HG03521 (cell line): ENCODE measurements around the gene CTTNBP2.

Experiments
- ATAC-seq: cut with Tn5 transposase; IDR thresholded peaks from one replicate; pipeline ENCODE4 v1.9.1; 2021; ENCODE audit warnings: mild to moderate bottlenecking, moderate library complexity; ENCODE audit not compliant: unreplicated experiment

The CTTNBP2 gene

DNA sequence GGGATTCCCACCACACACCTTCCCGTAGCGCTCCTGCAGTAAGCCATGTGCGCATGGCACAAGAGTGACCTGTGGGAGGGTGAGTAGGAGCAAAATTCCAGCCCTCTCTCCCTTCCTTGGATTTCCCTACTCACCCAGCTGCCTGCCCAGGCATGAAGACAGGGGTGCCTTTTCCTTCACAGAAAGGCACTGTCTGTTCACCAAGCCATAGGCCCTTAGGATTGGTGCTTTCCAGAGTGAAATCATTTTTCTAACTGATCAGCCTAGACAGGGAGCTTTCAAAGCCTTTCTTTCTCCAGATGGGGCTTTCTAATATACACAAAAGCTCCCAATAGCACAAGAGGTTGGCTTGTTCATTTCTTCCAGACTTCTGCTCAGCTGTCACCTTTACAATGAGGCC, 79.7 kb downstream of the CTTNBP2 start:
- ATAC-seq: no peak

DNA sequence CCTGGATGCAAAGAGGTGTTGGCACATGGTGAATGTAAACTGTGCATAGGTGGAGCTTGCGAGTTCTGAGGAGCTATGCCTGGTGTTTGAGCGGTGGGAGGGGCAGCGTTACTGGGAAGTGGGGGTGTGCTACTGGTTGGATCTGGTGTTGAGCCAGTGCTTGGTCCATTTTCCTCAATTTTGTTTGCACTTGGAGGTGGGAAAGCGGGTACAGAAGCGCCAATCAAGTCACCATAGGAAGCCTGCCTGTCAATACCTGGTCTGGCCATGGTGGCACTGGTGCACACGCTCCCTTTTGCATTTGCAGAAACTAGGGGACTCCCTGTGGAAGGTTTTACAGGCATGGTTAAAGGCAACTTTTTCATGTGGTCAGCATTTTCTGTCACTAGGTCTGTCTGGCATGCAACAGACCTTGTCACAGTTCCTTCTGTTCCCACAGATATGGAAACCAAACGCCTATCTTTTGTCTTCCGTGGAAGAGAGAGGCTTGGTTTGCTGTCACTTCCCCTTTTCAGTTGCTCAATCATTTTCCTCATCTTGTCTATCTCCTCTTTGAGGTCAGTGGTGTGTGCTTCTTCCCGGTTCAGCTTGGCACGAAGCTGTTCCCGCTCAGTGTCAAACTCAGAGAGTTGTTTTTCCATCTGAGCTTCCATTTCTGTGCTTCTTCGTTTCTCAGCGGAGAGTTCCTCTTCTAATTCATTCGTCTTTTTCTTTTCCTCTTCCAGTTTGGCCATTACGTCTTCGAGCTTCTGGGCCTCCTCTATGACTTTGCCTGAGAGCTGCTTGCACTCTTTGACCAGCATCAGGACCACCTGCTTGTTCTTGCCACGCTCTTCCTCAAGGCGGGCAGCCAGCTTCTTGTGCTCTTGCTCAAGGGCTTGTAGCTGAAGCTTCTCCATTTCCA, 81.1 kb downstream of the CTTNBP2 start:
- peak; percentile 56 for ATAC-seq

DNA sequence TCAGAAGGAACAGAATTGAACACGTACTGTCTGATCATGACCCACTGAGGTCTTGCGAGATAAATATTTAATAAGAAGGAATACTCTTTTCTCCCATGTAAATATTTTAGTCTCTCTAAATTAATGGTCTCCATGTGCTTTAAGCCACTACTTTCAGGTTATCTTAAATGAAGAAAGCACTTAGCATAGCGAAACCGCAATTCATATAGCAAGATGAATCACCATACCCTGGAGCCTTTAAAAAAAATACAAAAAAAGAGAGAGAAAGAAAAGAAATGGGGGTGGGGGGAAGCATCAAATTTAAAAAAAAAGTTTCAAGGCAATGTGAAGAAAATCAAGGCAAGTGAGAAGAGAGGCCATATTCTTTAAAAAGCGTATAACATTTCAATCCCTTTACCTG, 82.5 kb downstream of the CTTNBP2 start:
- ATAC-seq: no peak

DNA sequence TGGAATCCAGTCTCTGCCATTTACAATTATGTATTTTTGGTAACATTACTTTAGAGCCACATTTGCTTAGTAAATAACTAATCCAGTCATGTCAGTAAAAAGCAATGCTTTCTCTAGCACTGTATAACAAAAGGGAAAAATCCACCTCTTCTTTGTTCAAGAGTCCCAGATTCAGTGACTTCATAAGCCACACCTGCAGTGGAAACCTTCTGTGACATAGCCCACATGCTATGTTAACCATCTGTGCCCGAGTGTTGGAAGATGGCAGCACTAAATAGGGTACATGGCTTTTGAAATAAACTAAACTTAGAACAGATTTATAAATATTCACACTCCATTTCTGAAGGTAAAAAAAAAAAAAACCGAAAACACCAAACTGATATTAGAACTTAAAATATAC, 83.0 kb downstream of the CTTNBP2 start:
- no peak for ATAC-seq

DNA sequence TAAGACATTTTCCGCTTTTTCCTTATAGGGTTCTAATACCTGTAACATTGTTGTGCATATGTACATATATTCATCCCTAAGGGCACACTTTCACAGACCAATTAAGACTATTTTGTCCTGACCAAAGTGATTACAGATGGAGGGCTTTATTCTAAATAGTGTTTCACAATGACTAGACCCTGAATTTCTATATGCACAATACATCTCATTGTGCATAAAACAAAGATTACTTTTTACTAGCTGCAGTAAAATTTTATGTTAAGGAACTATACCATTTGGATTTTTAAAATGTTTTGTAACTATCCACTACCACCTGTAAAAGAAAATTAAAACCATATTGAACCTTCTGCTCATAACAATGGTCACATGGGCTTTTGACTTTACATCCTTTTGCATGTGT, 87.8 kb downstream of the CTTNBP2 start:
- no peak for ATAC-seq

DNA sequence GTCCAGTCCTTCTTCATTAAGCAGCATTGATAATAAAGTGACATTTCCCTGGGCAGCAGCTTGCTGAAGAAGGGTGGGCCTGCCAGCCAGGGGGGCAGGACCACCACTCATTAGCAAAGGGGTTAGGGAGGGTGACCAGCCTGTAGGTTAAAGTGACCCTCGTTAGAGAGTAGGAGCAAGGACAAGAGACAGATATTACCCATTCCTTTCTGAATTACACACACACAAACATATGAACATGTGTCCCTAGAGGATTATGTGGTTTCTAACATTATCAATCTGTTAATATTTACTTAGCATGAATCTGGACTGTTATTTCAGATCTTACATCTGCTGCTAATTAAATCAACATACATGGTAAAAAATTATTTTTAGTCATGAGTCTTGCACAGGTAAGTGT, 88.9 kb downstream of the CTTNBP2 start:
- ATAC-seq: no peak

DNA sequence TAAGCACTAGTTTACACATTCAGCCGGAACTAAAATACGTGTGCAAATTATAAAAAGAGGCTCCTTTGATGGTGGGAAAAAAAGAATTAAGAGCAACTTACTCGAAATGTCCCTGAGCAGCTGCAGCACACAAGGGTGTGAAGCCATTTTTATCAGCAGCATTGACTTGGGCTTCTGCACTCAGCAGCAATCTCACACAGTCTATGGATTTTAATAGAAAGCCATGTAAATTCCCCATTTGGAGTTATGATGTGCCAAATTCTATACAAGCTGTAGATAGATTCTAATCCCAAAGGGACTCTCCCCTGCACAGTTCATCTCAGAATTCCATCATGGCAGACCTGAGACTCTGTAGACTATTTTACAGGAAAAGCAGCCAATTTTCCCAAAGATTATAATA, 90.5 kb downstream of the CTTNBP2 start:
- no peak for ATAC-seq

DNA sequence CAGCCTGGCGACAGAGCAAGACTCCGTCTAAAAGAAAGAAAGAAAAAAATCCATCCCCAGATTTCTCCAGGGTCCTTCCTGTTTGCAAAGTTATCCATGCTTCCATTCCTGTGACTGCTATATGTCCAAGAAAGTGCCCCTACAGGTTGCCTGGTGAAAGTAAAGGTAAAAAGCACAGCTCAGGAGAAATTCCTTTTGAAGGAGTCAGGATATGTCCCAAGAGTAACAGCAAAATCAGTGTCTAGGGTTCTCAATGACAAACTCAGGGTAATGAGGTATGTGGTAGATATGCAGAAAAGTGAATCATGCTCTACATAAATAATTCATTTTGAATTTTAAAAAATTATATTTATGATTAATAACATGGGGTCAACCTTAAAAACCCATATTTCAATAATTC, 91.5 kb downstream of the CTTNBP2 start:
- no peak for ATAC-seq

DNA sequence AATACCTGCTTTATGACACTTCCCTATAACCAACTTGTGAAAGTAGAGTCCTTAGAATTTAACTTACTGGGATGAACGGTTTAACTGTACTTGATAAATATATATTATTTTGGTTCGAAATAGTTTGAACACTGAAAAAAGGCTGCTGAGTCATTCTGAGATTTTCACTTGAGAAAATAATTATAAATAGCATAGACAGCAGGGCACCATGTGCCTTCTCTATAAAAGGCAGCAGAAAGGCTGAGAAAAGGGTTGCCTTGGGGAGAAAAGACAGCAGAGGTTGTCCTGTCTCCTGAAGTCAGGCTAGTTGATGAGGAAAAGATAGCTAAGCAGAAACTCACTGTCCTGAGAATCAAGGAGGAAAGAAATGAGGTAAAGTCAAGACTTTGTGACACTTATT, 92.4 kb downstream of the CTTNBP2 start:
- peak; percentile 88 for ATAC-seq

DNA sequence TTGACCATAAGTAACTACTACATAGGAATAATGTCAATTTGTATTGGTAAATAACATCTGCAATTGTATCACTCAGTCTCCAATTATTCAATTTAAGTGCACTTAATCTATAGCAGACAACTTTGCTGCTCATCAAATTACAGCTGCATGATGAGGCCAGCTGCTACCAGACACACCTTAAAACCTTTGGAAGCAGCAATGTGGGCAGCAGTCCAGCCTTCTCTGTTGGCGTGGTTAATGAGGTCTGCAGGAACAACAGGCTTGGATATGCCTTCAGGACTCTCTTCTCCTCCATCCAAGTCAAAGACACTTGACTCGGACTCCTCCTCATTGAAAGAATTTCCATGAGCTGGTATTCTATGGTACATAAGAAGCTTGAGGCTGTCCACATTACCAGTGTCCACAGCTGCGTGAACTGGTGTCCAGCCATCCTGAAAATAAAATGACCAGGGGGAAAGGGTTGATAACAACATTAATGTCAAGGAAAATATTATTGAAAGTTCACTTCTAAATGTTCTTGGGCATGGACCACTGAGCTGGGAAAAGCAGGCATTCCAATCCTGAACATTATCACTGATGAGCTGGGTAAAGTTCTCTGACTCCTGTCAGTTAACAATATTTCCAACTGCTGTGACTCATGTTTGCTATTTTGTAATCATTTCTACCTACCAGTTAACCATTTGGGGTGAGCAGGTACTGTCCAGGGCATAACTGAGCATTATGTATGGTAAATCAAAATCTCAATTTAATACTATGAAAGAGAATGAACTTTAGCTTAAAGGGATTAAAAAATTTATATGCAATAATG, 95.7 kb downstream of the CTTNBP2 start:
- no peak for ATAC-seq

DNA sequence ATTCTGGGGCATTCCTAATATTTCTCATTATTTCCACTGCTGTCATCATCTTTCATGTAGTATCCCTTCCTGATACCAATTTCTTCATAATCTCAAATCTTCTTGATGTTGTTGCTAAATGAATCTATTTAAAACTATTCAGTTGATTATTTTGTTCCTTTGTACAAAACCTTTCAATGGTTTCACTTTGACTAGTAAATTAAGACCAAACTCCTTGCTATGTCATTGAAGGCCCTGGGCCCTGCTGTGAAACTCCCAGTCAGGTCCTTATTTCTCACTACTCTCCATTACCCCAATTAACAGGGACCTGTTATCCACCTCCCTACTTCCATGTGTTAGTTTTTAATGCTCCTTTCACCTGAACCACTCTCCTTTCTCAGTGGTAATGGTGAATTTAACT, 97.0 kb downstream of the CTTNBP2 start:
- no peak for ATAC-seq

DNA sequence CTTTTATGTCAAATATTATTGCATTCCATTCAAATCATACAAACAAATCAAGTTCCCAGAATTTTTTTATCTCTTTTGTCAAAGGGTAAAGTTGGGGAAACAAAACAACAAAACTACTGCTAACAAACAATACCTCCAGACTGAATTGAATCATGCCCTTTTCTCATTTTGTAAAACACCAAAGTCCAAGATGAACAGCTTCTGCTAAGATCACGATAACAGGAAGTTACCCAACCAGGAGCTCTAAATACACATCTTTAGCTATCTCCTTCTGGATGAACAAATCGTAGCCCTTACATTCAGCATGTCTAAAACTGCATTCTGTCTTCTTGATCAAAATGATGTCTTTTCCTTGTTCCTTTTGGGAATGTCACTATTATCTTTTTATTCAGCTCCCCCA, 97.4 kb downstream of the CTTNBP2 start:
- no peak for ATAC-seq

DNA sequence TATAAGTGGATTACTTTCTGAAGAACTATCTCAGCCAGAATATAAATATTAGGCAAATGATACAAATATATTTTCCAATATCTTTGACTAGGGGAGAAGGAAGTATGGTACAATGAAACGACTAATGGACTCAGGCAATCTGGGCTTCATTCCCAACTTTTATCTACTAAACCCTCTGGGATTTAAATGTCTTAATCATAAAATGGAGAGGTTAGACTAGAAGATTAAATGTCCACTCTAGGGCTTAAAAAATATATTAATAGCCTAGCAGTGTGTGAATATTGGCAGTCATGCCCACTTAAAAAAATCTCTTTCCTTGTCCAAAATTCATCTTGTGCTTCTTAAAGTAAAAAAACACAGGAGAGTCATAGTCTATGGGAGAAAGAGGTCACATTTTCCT, 98.3 kb downstream of the CTTNBP2 start:
- no peak for ATAC-seq

DNA sequence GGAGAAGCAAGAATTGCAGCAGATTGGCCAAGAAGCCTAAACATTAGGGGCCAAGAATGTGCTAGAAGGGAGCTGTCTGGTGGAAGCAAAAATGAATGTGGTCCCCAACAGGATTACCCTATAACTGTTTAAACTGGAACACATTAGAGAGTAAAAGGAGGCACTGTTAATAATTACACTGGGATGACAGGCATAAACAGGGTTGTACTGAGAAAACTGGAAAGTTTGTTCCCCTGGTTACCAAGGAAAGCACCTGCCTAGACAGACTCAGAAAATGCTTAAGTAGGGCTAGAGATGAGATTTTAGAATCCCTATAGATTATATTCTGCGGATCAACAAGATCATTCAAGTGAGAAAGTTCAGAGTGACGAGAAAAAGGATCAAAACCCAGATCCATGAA, 100.8 kb downstream of the CTTNBP2 start:
- ATAC-seq: no peak

DNA sequence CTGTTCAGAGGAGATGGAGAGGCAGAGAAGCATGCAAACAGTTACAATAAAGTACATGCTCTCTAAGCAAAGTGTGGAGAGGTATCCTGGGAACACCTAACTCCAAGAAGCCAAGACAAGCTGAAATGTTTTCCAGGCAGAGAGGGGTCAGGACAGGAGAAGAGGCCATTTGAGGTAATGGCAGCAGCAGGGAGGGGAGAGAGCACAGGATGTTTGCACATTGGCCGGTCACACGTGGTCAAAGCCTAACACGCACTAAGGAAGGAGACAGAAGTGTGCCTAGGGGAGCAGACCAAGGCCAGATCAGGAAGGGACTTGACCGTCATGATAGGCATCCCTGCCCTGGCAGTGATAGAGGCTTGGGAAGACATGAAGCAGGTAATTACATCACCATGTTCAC, 101.5 kb downstream of the CTTNBP2 start:
- ATAC-seq: no peak

DNA sequence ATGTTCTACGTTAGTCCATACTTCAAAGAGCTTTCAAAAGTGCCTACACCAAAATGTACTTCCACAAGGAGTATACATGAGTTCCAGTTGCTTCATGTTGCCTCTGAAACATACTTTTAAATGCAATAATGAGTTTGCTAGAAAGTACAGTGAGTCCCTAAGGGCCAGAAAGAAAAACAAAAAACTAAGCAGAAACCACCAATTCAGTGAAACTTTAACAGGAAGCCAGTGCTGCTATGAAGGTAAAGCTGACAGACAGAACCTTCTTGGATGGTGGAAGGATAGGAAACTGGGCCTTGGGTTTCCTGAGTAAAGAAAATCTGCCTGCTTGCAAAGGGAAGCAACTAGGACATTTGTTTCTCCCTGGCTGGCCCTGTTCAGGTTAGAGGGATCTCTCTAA, 104.2 kb downstream of the CTTNBP2 start:
- ATAC-seq: no peak

DNA sequence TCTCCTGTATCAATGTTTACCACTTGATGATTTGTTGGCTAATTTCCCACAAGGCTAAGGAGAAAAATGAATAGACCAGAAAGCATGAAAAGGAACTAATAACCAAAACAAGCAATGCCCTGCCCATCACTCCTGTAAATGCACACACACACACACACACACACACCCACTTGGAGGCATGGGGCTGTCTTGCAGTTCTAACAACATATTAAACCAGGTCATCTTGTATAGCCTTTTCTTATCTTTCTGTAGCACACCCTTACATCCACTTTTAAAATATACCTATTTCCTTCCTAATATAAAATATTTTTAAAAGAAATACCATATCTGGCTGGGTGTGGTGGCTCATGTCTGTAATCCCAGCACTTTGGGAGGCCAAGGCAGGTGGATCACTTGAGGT, 105.3 kb downstream of the CTTNBP2 start:
- no peak for ATAC-seq

DNA sequence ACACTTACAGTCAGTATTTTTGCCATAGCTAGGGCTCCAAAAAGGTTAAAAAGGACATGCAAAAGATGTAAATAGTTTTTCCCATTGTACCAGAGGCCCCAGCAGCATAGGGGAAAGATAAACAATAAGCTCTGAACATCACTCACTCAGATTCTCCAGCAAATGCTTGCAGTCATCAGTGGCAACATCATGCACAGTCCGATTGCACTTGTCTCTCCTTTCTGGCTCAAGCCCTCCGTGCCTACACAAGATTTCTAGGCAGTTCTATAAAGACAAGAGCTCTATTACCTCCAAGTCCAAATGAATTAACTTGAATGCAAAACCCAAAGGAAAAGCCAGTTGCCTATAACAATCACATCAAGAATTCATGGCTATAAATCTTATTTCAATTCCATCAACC, 106.3 kb downstream of the CTTNBP2 start:
- no peak for ATAC-seq

DNA sequence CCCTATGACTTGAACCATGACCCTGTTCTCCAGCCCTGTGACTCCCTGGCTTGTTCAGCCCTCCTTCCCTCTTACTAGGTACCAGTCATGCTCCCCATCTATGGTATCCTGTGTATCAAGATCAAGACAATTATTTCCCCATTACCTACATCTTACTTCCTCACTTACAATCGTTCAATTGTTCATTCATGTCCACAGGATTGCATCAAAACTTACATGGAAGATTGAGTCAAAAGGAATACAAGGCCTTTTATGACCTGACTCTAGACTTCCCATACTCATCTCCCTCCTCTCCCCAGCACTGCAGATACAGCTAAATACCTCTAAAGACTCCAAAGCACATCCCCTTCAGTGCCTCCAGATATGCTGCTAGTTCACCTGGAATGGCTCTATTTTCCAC, 109.2 kb downstream of the CTTNBP2 start:
- ATAC-seq: no peak

DNA sequence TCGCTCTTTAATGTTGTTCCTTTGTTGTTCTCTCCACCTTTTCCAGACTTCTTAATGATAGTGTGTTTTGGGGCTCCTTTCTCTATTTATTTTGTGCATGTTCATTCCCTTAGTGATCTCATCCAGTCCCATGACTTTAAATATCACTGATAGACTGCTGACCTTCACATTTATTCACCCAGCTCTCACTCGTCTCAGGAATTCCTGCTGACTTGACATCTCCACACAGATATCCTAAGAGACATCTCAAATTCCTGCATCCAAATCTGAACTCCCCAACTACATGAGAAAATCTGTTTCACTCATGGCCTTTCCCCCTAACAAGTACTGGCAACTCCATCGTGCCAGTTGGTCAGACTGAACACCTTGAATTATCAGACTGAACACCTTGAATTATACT, 111.2 kb downstream of the CTTNBP2 start:
- ATAC-seq: no peak

DNA sequence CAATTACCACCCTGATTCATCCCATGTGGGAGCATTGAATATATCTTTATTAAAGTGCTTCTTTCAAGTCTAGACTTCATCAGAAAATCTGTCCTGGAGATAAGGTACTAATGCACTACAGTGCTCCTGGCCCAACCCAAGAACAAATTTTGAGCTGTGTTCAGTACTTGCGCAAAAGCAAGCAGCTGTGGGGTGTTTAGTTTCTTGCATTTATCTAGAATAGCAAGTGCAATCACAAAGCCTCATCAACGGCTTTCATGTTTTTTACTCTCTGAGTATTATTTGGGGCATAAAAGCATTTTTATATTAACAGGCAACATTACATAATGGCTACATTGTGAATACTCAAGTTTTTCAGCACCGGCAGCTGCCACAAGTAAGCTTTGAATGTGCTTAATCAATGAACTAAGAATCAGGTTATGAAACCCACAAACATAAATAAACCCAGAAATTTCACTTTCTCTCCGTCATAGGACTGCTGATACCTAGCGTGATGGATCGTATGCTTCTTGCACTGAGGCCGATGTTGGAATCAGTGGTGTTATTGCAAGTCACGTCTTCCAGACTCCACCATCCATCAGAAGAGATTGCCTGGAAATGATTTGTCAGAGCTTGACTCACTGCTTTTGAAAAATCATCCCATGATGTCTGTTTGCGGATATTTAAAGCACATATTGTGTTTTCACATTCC, 113.1 kb downstream of the CTTNBP2 start:
- ATAC-seq: no peak

DNA sequence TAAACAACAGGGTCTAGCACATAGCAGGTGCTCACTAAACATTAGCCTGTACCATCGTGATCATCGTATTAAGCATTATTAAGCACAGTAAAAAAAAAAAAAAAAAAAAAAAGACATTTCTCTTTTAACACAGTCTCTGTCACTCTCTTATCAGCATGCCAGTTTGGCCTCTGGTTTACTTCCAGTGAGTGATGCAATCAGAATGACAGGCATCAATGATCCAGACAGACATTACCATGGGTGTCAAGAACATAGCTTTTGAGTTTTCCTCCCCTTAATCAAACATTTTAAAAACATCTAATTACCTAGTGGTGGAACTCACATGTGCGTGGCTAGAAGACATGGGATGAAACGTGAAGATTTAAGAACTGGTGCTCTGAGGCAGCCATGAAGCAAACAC, 115.8 kb downstream of the CTTNBP2 start:
- no peak for ATAC-seq
